ENCODE data around the gene PRKAR2A. TPM values are rescaled to one million over a fixed set of nuclear protein-coding genes. Genes with fewer than 3 reads are reported as not detected.
"Not testable (repeated sequence)": the region's sequence is repeated elsewhere in the genome, so short reads cannot be mapped to it uniquely, and the experiment has no call there.

Gene PRKAR2A
- total RNA-seq, 1 donor, result 26.1 TPM

GRCh38 chr3:48770192-48770502, 77.5 kb downstream of the PRKAR2A start:
- Histone ChIP-seq H3K9me3 (ENCODE audit: low read depth, low read length) (no peaks in the 10 kb centered on the region), H3K4me1 (ENCODE audit: insufficient read depth, low read length) (peaks cover 13% of the 10 kb centered on the region), H3K27me3 (ENCODE audit: insufficient read depth, low read length) (no peaks in the 10 kb centered on the region), H3K4me3 (ENCODE audit: low read length) (no peak overlapping the region)

GRCh38 chr3:48765376-48765775, 82.3 kb downstream of the PRKAR2A start:
- Histone ChIP-seq H3K9me3 (ENCODE audit: low read depth, low read length) (no peaks in the 10 kb centered on the region), H3K27me3 (ENCODE audit: insufficient read depth, low read length) (no peaks in the 10 kb centered on the region), H3K4me1 (ENCODE audit: insufficient read depth, low read length) (peaks cover 23% of the 10 kb centered on the region), H3K4me3 (ENCODE audit: low read length) (no peak overlapping the region)

GRCh38 chr3:48762816-48763215, 84.9 kb downstream of the PRKAR2A start:
- no peak overlapping the region for H3K4me3 ChIP-seq (ENCODE audit: low read length)
- H3K9me3 ChIP-seq (ENCODE audit: low read depth, low read length), result no peaks in the 10 kb centered on the region
- H3K27me3 ChIP-seq (ENCODE audit: insufficient read depth, low read length), result no peaks in the 10 kb centered on the region
- H3K4me1 ChIP-seq (ENCODE audit: insufficient read depth, low read length), result peaks cover 14% of the 10 kb centered on the region

GRCh38 chr3:48759991-48760540, 87.6 kb downstream of the PRKAR2A start:
- H3K27me3 ChIP-seq (ENCODE audit: insufficient read depth, low read length); H3K9me3 ChIP-seq (ENCODE audit: low read depth, low read length); H3K4me3 ChIP-seq (ENCODE audit: low read length): not testable (repeated sequence)
- peaks cover 14% of the 10 kb centered on the region for H3K4me1 ChIP-seq (ENCODE audit: insufficient read depth, low read length)

GRCh38 chr3:48759531-48759930, 88.1 kb downstream of the PRKAR2A start:
- H3K4me1 ChIP-seq (ENCODE audit: insufficient read depth, low read length), result peaks cover 14% of the 10 kb centered on the region
- not testable (repeated sequence) for H3K4me3 ChIP-seq (ENCODE audit: low read length); H3K9me3 ChIP-seq (ENCODE audit: low read depth, low read length); H3K27me3 ChIP-seq (ENCODE audit: insufficient read depth, low read length)

GRCh38 chr3:48759071-48759470, 88.6 kb downstream of the PRKAR2A start:
- no peaks in the 10 kb centered on the region for H3K27me3 ChIP-seq (ENCODE audit: insufficient read depth, low read length)
- H3K4me3 ChIP-seq (ENCODE audit: low read length), result no peak overlapping the region
- no peaks in the 10 kb centered on the region for H3K9me3 ChIP-seq (ENCODE audit: low read depth, low read length)
- H3K4me1 ChIP-seq (ENCODE audit: insufficient read depth, low read length), result peaks cover 14% of the 10 kb centered on the region

- Histone ChIP-seq H3K4me3 (ENCODE audit: low read length) (no peak overlapping the region), H3K4me1 (ENCODE audit: insufficient read depth, low read length) (no peaks in the 10 kb centered on the region), H3K9me3 (ENCODE audit: low read depth, low read length) (no peaks in the 10 kb centered on the region), H3K27me3 (ENCODE audit: insufficient read depth, low read length) (no peaks in the 10 kb centered on the region)
These were observed 91.0 kb downstream of the PRKAR2A start for GRCh38 chr3:48756640-48757039.

GRCh38 chr3:48750856-48751255, 96.8 kb downstream of the PRKAR2A start:
- H3K27me3 ChIP-seq (ENCODE audit: insufficient read depth, low read length), result no peaks in the 10 kb centered on the region
- peaks cover 41% of the 10 kb centered on the region for H3K4me1 ChIP-seq (ENCODE audit: insufficient read depth, low read length)
- no peaks in the 10 kb centered on the region for H3K9me3 ChIP-seq (ENCODE audit: low read depth, low read length)
- no peak overlapping the region for H3K4me3 ChIP-seq (ENCODE audit: low read length)

- no peak overlapping the region for H3K4me3 ChIP-seq (ENCODE audit: low read length)
These were observed 98.9 kb downstream of the PRKAR2A start for GRCh38 chr3:48748754-48749153.

GRCh38 chr3:48747706-48748105, 100.0 kb downstream of the PRKAR2A start:
- no peaks in the 10 kb centered on the region for H3K27me3 ChIP-seq (ENCODE audit: insufficient read depth, low read length)
- H3K9me3 ChIP-seq (ENCODE audit: low read depth, low read length), result no peaks in the 10 kb centered on the region
- peaks cover 41% of the 10 kb centered on the region for H3K4me1 ChIP-seq (ENCODE audit: insufficient read depth, low read length)
- H3K4me3 ChIP-seq (ENCODE audit: low read length), result no peak overlapping the region

More at GRCh38 chr3:48748754-48749153, 98.9 kb downstream of the PRKAR2A start:
- Histone ChIP-seq H3K27me3 (ENCODE audit: insufficient read depth, low read length) (no peaks in the 10 kb centered on the region), H3K9me3 (ENCODE audit: low read depth, low read length) (no peaks in the 10 kb centered on the region), H3K4me1 (ENCODE audit: insufficient read depth, low read length) (peaks cover 41% of the 10 kb centered on the region)

GRCh38 chr3:48747015-48747615, 100.6 kb downstream of the PRKAR2A start:
- no peaks in the 10 kb centered on the region for H3K9me3 ChIP-seq (ENCODE audit: low read depth, low read length)
- H3K4me1 ChIP-seq (ENCODE audit: insufficient read depth, low read length), result peaks cover 44% of the 10 kb centered on the region
- no peak overlapping the region for H3K4me3 ChIP-seq (ENCODE audit: low read length)
- no peaks in the 10 kb centered on the region for H3K27me3 ChIP-seq (ENCODE audit: insufficient read depth, low read length)

- Histone ChIP-seq H3K4me1 (ENCODE audit: insufficient read depth, low read length) (peaks cover 30% of the 10 kb centered on the region), H3K4me3 (ENCODE audit: low read length) (no peak overlapping the region), H3K9me3 (ENCODE audit: low read depth, low read length) (no peaks in the 10 kb centered on the region), H3K27me3 (ENCODE audit: insufficient read depth, low read length) (no peaks in the 10 kb centered on the region)
These were observed 103.9 kb downstream of the PRKAR2A start for GRCh38 chr3:48743773-48744172.

- not testable (repeated sequence) for H3K4me3 ChIP-seq (ENCODE audit: low read length); H3K9me3 ChIP-seq (ENCODE audit: low read depth, low read length); H3K27me3 ChIP-seq (ENCODE audit: insufficient read depth, low read length)
- H3K4me1 ChIP-seq (ENCODE audit: insufficient read depth, low read length), result peaks cover 16% of the 10 kb centered on the region
These were observed 106.4 kb downstream of the PRKAR2A start for GRCh38 chr3:48741226-48741625.

- Histone ChIP-seq H3K9me3 (ENCODE audit: low read depth, low read length) (no peaks in the 10 kb centered on the region), H3K27me3 (ENCODE audit: insufficient read depth, low read length) (no peaks in the 10 kb centered on the region), H3K4me3 (ENCODE audit: low read length) (no peak overlapping the region), H3K4me1 (ENCODE audit: insufficient read depth, low read length) (peaks cover 16% of the 10 kb centered on the region)
These were observed 107.5 kb downstream of the PRKAR2A start for GRCh38 chr3:48739955-48740823.

- H3K27me3 ChIP-seq (ENCODE audit: insufficient read depth, low read length), result no peaks in the 10 kb centered on the region
- no peak overlapping the region for H3K4me3 ChIP-seq (ENCODE audit: low read length)
- peaks cover 16% of the 10 kb centered on the region for H3K4me1 ChIP-seq (ENCODE audit: insufficient read depth, low read length)
- no peaks in the 10 kb centered on the region for H3K9me3 ChIP-seq (ENCODE audit: low read depth, low read length)
These were observed 108.1 kb downstream of the PRKAR2A start for GRCh38 chr3:48739617-48739954.
